C4-2B (cell line): ENCODE data around the gene QRFP.

Experiments
- H3K27ac ChIP-seq: fragments of 450-650 bp; 2 replicates; pipeline ENCODE4 v1.5.1; 2017
- CTCF ChIP-seq: fragments of 450-650 bp; conservative IDR thresholded peaks from 2 replicates; pipeline ENCODE4 v1.5.1; 2017; ENCODE audit warnings: mild to moderate bottlenecking
- ZFX ChIP-seq: fragments of 450-650 bp; IDR thresholded peaks from 2 replicates; pipeline ENCODE4 v1.6.1; 2017

Gene QRFP

DNA sequence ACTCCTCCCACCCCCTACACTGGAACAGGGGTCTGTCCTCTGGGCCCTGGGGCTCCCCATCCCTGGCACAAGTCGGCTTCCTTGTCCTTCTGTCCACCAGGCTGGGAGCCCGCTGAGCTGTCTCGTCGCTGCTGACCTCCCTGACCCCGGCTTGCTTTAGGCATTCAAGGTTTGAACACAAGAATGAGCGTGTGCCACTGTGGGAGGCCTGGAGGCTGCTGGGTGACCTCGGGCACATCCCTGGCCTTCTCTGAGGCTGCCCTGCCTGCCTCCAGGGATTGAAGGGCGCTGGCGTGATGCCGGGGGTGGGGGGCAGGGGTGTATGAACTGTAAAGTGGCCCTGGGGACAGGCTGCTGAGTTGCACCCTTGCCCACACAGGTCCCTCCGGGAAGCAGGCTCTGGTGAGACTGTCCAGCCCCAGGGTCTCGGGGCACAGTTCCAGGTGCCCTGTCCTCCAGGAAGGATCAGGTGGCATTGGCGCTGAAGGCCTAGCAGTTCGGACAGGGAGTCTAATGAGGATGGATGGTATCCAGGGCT lies 24.2 kb upstream of the QRFP start:
- no peak for TF ChIP-seq CTCF
- no peak for TF ChIP-seq ZFX
- no peak overlapping the region for H3K27ac ChIP-seq

DNA sequence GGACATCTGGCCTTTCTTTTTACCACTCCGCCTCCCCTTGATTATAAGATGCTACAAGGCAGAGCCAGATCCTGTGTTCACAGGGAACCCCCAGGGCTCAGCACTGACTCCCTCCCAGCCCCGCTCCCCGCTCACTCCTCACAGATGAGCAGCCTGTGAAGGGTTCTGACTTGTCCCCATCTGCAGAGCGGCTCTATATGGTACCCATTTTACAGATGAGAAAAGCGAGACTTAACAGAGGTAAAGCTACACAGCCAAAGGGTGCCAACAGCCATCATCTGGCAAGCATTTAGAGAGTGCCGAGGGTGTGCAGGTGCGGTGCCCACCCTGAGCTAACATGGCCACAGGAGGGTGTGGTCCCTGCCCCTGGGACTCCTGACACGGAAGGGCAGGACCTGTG lies 23.6 kb upstream of the QRFP start:
- H3K27ac ChIP-seq, result no peak overlapping the region
- TF ChIP-seq ZFX (no peak), CTCF (no peak)

DNA sequence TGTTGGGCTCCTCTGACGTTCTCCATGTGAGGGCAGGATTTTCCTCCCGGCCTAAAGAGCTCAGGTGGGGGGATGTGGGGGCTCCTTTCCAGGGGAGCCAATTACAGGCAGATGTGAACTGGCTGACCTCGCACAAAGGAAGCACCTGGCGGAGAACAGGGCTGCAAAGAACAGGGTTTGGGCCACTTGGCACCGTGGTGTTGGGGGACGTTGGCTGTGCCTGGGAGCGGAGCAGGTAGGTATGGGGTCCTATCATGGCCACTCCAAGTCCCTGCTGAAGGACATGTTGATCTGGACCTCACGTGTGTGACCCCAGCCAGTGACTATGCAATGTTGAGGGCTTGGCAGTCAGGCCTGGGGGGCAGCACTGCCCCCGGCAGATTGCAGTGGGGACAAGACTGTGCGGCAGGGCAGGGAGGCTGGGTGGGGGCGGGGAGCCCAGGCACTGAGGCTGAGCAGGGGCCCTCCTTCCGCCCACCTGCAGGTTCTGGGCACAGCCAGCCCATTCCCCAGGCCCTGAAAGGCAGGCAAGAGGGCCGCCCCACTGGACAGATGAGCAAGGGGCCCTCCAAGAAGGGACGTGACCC lies 23.0 kb upstream of the QRFP start:
- H3K27ac ChIP-seq, result no peak overlapping the region
- TF ChIP-seq CTCF (no peak), ZFX (no peak)

DNA sequence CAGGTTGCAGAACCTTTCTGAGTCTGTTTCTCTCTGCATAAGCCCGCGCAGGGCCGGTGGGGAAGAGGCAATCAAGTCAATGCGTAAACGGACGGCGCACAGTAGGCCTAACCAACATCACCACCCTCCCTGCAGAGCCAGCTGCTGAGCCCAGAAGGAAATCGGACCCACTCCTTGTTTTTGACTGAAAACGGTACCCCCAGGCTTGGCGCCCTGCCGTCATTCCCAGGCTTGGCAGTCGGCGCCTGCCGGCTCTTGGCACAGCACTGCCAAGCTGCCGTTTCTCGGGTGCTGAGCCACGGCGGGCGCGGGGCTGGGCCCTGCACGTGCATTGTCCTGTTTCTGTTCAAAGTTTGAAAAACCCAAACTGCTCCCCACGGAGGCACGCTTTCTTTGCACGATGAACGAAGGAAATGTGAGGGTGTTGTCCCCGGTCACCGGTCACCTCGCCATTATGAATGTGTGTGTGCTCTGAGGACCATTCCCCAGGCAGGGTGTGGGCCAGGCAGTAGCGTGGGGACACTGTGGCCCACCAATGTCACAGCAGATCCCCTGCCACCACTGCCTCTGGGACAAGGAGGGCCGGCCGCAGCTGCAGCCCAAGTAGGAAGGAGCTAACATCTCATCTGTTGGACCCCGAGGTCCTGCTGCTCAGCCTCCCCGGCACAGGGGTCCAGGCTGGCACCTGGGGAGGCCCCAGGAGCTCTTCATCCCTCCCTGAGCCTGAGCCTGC lies 22.4 kb upstream of the QRFP start:
- H3K27ac ChIP-seq, result no peak overlapping the region
- TF ChIP-seq ZFX, result no peak
- TF ChIP-seq CTCF, result no peak

DNA sequence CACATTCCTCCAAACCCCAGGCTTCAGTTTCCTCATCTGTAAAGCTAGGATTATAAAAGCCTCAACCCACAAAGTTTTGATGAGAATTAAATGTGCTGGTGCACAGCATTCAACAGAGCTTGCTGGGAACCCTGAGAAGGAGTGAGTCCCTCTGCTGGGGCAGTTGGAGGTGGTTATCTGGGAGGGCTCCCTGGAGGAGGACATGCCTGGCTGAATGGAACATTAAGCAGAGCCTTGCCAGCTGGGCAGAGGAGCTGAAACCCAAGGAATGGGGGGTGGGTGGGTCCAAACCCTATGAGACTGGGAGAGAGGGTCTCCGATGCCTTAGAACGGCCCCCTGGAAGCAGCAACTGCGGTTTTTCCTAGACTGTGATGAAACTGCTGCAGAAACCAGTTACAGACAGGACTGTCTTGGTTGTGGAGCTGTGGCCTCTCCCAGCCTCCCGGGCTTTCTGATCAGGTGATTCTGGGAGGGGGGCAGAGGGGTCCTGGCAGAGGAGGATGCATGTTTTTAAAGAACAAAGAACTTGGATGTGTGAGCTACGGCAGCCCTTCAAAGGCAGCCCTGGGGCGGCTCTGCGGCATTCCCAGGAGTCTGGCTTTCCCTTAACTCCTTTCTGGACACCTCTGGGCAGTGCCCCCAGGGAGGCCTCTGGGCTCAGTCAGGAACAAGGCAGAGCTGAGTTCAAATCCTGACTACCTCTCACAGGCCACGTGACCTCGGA lies 21.7 kb upstream of the QRFP start:
- TF ChIP-seq ZFX (no peak), CTCF (no peak)
- H3K27ac ChIP-seq, result no peak overlapping the region

DNA sequence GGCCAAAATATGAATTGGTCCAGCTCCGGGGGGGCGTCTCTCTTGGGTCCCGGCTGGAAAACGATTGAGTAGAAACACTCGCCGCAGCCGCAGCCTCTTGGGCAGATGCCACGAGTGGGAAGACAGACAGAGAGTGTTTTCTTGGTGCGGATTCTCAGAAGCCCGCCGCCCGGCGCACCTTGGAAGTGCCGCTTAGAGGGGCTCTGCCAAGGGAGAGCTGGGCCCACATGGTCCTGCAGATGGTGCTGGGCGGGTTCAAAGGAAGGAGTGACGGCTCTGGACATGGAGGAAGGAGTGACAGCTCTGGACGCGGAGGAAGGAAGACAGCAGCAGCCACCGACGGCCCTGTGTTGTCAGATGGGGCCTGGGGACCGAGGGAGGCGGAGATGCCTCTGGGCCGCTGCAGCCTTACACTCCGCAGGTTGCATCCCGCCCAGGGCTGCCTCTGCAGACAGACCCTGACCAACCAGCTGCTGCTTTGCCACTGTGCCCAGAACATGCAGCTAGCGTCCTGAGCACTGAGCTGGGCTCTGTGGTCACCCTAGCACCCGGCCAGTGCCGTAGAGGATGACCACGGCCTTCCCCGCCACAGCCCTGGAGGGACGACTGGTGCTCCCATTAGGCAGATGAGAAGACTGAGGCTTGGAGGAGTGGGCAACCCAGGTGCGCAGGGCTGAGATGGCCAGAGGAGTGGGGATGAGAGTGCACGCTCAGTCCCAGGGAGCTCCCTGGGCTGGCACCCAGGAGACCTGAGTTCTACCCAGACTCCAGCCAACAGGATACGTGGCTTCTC lies 20.8 kb upstream of the QRFP start:
- H3K27ac ChIP-seq, result no peak overlapping the region
- TF ChIP-seq CTCF (no peak), ZFX (no peak)
